B cell (primary cell): ENCODE results near the gene GCN1. TPM values are rescaled to one million over a fixed set of nuclear protein-coding genes. Genes with fewer than 3 reads are reported as not detected.

Experiments
- ATAC-seq: fragments of 200-7000 bp; cut with Tn5 transposase; one replicate; pipeline ENCODE4 v1.10.0; 2021; ENCODE audit warnings: low read depth, mild to moderate bottlenecking, moderate number of reproducible peaks, moderate library complexity
- CTCF ChIA-PET: fragments of 350-600 bp; sonication (Branson Sonifier 250); formaldehyde crosslinking; loops from one replicate; lab custom pipeline; 2021; ENCODE audit warnings: antibody characterized with exemption, inconsistent platforms; lab: Charles Lee
- POLR2A ChIA-PET: fragments of 350-600 bp; sonication (Branson Sonifier 250); formaldehyde crosslinking; loops from one replicate; lab custom pipeline; 2021; ENCODE audit warnings: antibody characterized with exemption; lab: Charles Lee
- DNase-seq: peaks from one replicate; pipeline ENCODE4 v3.0.0; 2013
- H2AFZ ChIP-seq: 2 replicates; pipeline ENCODE4 v1.6.1; 2012; ENCODE audit warnings: mild to moderate bottlenecking, low read depth, low read length; ENCODE audit not compliant: insufficient read depth, poor library complexity, severe bottlenecking
- H3K27ac ChIP-seq, 2 donors: 1 replicate in 1 of 2; 2 replicates in 1 of 2; pipeline ENCODE4 v1.5.1; 2012 to 2013; ENCODE audit warnings: low read length in 2 of 2, mild to moderate bottlenecking in 2 of 2, moderate library complexity in 1 of 2
- H3K27me3 ChIP-seq, 4 experiments: fragments of 200-600 bp in 1 of 4; sonication (generic) in 1 of 4; replicated peaks in 1 of 4; 1 replicate in 2 of 4; 2 replicates in 2 of 4; pipeline versions ENCODE4 v1.6.1 to v1.7.0; 2013 to 2016; ENCODE audit warnings: low read length in 3 of 4, mild to moderate bottlenecking in 2 of 4, mixed read lengths in 1 of 4, moderate library complexity in 1 of 4; ENCODE audit not compliant: insufficient read depth in 4 of 4, control insufficient read depth in 3 of 4; ENCODE audit errors: control extremely low read depth in 1 of 4
- H3K36me3 ChIP-seq, 2 experiments: replicated peaks in 1 of 2; 1 replicate in 1 of 2; 2 replicates in 1 of 2; pipeline versions ENCODE4 v1.6.1 to v1.7.1; 2013; ENCODE audit warnings: low read length in 1 of 2; ENCODE audit not compliant: insufficient read depth in 2 of 2, control insufficient read depth in 1 of 2; ENCODE audit errors: control extremely low read depth in 1 of 2, extremely low read depth in 1 of 2
- H3K4me1 ChIP-seq, 2 donors: fragments of 200-600 bp in 1 of 2; sonication (generic) in 1 of 2; 1 replicate in 1 of 2; 2 replicates in 1 of 2; pipeline versions ENCODE4 v1.5.1 to v1.6.1; 2013 to 2017; ENCODE audit warnings: low read length in 2 of 2; ENCODE audit not compliant: control insufficient read depth in 2 of 2, insufficient read depth in 2 of 2
- H3K4me2 ChIP-seq: replicated peaks from 2 replicates; pipeline ENCODE3; 2012; ENCODE audit warnings: mild to moderate bottlenecking, low read depth, low read length; ENCODE audit not compliant: poor library complexity, severe bottlenecking
- H3K4me3 ChIP-seq, 5 experiments: fragments of 200-600 bp in 1 of 5; sonication (generic) in 1 of 5; 1 replicate in 3 of 5; 2 replicates in 2 of 5; pipeline versions ENCODE4 v1.5.1 to v1.7.0; 2011 to 2016; ENCODE audit warnings: low read length in 4 of 5, mild to moderate bottlenecking in 4 of 5, low read depth in 2 of 5, control low read depth in 1 of 5, moderate library complexity in 1 of 5; ENCODE audit not compliant: insufficient read depth in 1 of 5; ENCODE audit errors: control extremely low read depth in 1 of 5, extremely low read depth in 1 of 5
- H3K79me2 ChIP-seq: fragments of 200-600 bp; sonication (generic); one replicate; pipeline ENCODE4 v1.6.0; 2016; ENCODE audit warnings: low read length; ENCODE audit not compliant: control insufficient read depth, insufficient read depth
- H3K9ac ChIP-seq: fragments of 200-600 bp; sonication (generic); 2 replicates; pipeline ENCODE4 v1.6.1; 2017; ENCODE audit warnings: mild to moderate bottlenecking, low read length, moderate library complexity
- H3K9me3 ChIP-seq, 3 donors: one replicate each; pipeline versions ENCODE4 v1.6.1 to v1.7.1; 2013; ENCODE audit warnings: low read length in 2 of 3; ENCODE audit not compliant: control insufficient read depth in 2 of 3, insufficient read depth in 1 of 3; ENCODE audit errors: control extremely low read depth in 1 of 3
- H4K20me1 ChIP-seq: 2 replicates; pipeline ENCODE4 v1.6.0; 2012; ENCODE audit warnings: mild to moderate bottlenecking, low read length; ENCODE audit not compliant: insufficient read depth, control insufficient read depth, poor library complexity, severe bottlenecking
- H3K27ac Mint-ChIP-seq: one replicate; pipeline ENCODE4 v1.8.0; 2021; ENCODE audit warnings: mixed read lengths
- H3K27me3 Mint-ChIP-seq: one replicate; pipeline ENCODE4 v1.8.0; 2021; ENCODE audit warnings: mixed read lengths
- H3K4me1 Mint-ChIP-seq: one replicate; pipeline ENCODE4 v1.8.0; 2021; ENCODE audit warnings: mixed read lengths
- H3K4me3 Mint-ChIP-seq: one replicate; pipeline ENCODE4 v1.8.0; 2021; ENCODE audit warnings: mixed read lengths
- H3K9me3 Mint-ChIP-seq: one replicate; pipeline ENCODE4 v1.8.0; 2022; ENCODE audit warnings: mixed read lengths; ENCODE audit not compliant: insufficient read depth
- EZH2 ChIP-seq: IDR thresholded peaks from 2 replicates; pipeline ENCODE4 v1.6.1; 2012; ENCODE audit warnings: borderline replicate concordance, low read depth, mild to moderate bottlenecking, moderate library complexity, low read length; ENCODE audit not compliant: insufficient read depth, poor library complexity, severe bottlenecking
- WGBS: methylation state at CpG from one replicate; pipeline ENCODE4 v1.1.5; 2013; ENCODE audit warnings: missing lambda C conversion rate; ENCODE audit not compliant: insufficient coverage; 5-methylcytosine and 5-hydroxymethylcytosine counted together
- intact Hi-C: fragments of 100-400 bp; cut with micrococcal nuclease; formaldehyde crosslinking; loops from one replicate; pipeline ENCODE4 v1.10.0; 2022
- polyA plus RNA-seq: library from polyadenylated mRNA; depleted of rRNA; stranded (reverse); fragments of >200 nt; gene quantifications from 2 replicates; pipeline ENCODE4 v1.2.3, GENCODE V29; 2012
- total RNA-seq, 2 donors: library from RNA; stranded (reverse); fragments of 120-200 nt in 1 of 2; gene quantifications; 1 replicate in 1 of 2; 2 replicates in 1 of 2; pipeline versions ENCODE4 v1.2.3 to v1.2.4, GENCODE V29; 2013 to 2022
- TF ChIP-seq, protein P1 (sequence below): fragments of 200-600 bp; IDR thresholded peaks from one replicate; pipeline ENCODE4 v1.8.0; 2022; ENCODE audit warnings: antibody characterized with exemption, mild to moderate bottlenecking

Gene GCN1
- total and polyA plus RNA-seq, 2 donors (not counting 1 experiment from before 2014, with no cell fraction given), result 41.3 to 127 TPM

DNA sequence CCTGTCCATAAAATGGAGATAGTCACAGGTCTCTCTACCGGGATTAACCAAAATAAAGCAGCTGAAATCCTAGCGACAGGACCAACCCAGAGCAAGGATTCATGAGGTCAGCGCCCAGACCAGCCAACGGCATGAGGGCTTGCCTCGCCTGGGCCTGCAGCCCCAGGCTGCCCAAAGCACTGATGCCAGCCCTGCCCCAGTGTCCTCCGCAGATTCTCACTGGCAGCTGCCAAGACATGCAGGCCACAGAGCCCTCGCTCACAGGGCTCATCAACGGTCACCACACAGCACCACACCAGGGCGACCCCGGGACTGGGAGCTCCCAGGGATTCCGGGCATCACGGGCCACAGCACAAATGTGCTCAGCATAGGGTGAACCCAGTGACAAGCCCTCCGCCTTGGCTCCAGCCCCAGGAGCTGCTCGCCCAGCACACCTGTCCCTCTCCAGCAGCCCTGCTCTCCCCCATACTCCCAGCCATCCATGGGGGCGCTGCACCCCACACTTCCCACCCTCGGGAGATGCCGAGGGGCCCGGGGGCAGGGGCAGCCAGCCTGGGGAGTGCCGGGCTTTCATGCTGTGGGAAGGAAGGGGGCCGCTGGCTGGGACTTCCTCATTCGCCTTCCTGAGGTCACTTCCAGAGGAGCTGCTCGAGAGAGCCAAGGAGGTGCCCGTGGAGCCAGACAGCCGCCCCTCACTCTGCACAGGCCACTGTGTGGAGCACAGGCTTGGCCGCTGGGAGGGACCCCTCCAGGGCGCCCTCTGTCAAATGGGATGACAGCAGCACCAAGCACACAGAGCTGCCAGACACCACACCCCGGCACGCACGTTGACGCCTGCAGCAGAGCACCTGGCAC, 92.1 kb downstream of the GCN1 start:
- H3K9ac ChIP-seq, result no peak overlapping the region
- no peak overlapping the region for H3K27ac ChIP-seq
- DNase-seq (no peak), ATAC-seq (no peak)
- 83% methylated on average over 28 of the region's 30 CpGs for WGBS
- peaks cover 0 to 82% of the 10 kb centered on the region in 2 experiments for H3K36me3 ChIP-seq
- no peaks in the 10 kb centered on the region for H3K9me3 Mint-ChIP-seq
- H3K27ac Mint-ChIP-seq, result no peak overlapping the region
- no peaks in the 10 kb centered on the region for H3K4me1 ChIP-seq
- intact Hi-C loops, result no loop called here
- H3K4me3 Mint-ChIP-seq, result no peak overlapping the region
- TF ChIP-seq, protein P1, sequence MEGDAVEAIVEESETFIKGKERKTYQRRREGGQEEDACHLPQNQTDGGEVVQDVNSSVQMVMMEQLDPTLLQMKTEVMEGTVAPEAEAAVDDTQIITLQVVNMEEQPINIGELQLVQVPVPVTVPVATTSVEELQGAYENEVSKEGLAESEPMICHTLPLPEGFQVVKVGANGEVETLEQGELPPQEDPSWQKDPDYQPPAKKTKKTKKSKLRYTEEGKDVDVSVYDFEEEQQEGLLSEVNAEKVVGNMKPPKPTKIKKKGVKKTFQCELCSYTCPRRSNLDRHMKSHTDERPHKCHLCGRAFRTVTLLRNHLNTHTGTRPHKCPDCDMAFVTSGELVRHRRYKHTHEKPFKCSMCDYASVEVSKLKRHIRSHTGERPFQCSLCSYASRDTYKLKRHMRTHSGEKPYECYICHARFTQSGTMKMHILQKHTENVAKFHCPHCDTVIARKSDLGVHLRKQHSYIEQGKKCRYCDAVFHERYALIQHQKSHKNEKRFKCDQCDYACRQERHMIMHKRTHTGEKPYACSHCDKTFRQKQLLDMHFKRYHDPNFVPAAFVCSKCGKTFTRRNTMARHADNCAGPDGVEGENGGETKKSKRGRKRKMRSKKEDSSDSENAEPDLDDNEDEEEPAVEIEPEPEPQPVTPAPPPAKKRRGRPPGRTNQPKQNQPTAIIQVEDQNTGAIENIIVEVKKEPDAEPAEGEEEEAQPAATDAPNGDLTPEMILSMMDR, result no peak
- no peak for TF ChIP-seq EZH2
- H4K20me1 ChIP-seq, result peaks cover 97% of the 10 kb centered on the region
- H2AFZ ChIP-seq, result no peak overlapping the region
- H3K4me1 Mint-ChIP-seq, result peaks cover 7% of the 10 kb centered on the region
- H3K4me2 ChIP-seq, result no peak overlapping the region
- no peaks in the 10 kb centered on the region for H3K27me3 ChIP-seq
- no peaks in the 10 kb centered on the region for H3K27me3 Mint-ChIP-seq
- no peaks in the 10 kb centered on the region for H3K9me3 ChIP-seq
- no peak overlapping the region for H3K4me3 ChIP-seq
- CTCF ChIA-PET, result interaction anchor here (1.0 kb wide), 1 partner anchor 15 kb away, joined by 3 read pairs; no protein-coding TSS in a partner anchor
- POLR2A ChIA-PET, result no interaction called here
- peaks cover 84% of the 10 kb centered on the region for H3K79me2 ChIP-seq

DNA sequence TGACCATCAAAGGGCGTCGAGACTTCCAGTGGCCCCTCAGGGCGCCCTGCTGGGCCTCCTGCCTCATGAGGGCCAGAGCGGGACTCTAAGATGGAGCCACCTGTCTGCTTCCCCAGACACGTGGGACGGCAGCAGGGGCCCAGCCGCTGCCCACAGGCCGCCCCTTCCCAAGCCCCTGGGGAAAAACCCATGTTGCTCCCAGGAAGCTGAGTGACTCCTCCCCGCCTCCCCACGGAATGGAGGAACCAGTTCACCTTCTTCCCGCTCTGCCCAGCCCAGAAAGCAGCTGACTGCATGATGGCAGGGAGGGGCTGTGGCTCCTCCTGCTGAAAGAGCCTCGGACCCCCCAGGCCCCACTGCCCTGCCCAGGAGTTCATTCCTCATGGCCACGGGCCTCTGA, 92.9 kb downstream of the GCN1 start:
- POLR2A ChIA-PET, result no interaction called here
- peaks cover 0 to 86% of the 10 kb centered on the region in 2 experiments for H3K36me3 ChIP-seq
- intact Hi-C loops, result no loop called here

More for the DNA sequence above, 92.9 kb downstream of the GCN1 start:
- no peak overlapping the region for H2AFZ ChIP-seq
- H3K9me3 ChIP-seq, result no peaks in the 10 kb centered on the region
- no peak overlapping the region for H3K4me3 ChIP-seq
- no peaks in the 10 kb centered on the region for H3K4me1 ChIP-seq
- DNase-seq, result no peak
- Mint-ChIP-seq H3K27ac (no peak overlapping the region), H3K4me3 (no peak overlapping the region), H3K27me3 (no peaks in the 10 kb centered on the region), H3K4me1 (peaks cover 7% of the 10 kb centered on the region), H3K9me3 (no peaks in the 10 kb centered on the region)
- H3K27ac ChIP-seq, result no peak overlapping the region
- WGBS, result 90% methylated on average over 12 of the region's 13 CpGs
- TF ChIP-seq, protein P1, result no peak
- no peak for TF ChIP-seq EZH2
- no peaks in the 10 kb centered on the region for H3K27me3 ChIP-seq
- no peak overlapping the region for H3K9ac ChIP-seq
- peaks cover 84% of the 10 kb centered on the region for H3K79me2 ChIP-seq
- peaks cover 97% of the 10 kb centered on the region for H4K20me1 ChIP-seq
- no peak for ATAC-seq
- H3K4me2 ChIP-seq, result peak overlapping the region; percentile 15
- CTCF ChIA-PET, result no interaction called here
